Neural progenitor cell (in vitro differentiated cells): ENCODE results near the gene SBK2.

ENCODE experiments used
- CTCF ChIP-seq: fragments of 200-600 bp; sonication (generic); IDR thresholded peaks from 2 replicates; pipeline ENCODE4 v1.5.1; 2017; ENCODE audit warnings: antibody characterized with exemption, mild to moderate bottlenecking
- EZH2phosphoT487 ChIP-seq: fragments of 200-600 bp; sonication (generic); IDR thresholded peaks from 2 replicates; pipeline ENCODE4 v1.6.1; 2017; ENCODE audit warnings: antibody characterized with exemption

DNA sequence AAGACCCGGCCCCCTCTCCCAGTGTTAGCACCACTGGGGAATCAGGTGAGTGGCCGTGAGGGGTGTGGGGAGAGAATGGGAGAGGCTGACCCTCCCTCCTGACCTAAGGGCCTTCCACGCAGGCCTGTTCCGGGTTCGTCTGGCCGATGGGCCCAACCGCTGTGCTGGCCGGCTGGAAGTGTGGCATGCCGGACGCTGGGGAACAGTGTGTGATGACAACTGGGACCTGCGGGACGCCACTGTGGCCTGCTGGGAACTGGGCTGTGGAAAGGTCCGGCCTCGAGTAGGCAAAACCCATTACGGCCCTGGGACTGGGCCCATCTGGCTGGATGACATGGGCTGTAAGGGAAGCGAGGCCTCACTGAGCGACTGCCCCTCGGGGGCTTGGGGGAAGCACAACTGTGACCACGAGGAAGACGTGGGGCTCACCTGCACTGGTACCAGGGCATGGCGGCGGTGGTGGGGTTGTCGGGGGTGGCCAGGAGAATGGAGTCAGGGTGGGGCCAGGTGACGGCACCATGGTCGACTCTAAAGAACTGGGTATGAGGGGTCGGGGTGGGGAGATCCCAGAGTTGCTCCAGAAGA is 36.5 kb downstream of the SBK2 start:
- no peak for TF ChIP-seq EZH2phosphoT487
- no peak for TF ChIP-seq CTCF
